GM23248 (cell line): ENCODE measurements around the gene NTRK2.

Experiments used
- EZH2 ChIP-seq: fragments of 200-600 bp; sonication (generic); IDR thresholded peaks from 2 replicates; pipeline ENCODE4 v1.6.1; 2018; ENCODE audit warnings: antibody characterized with exemption, mild to moderate bottlenecking; ENCODE audit not compliant: insufficient read depth, poor library complexity, severe bottlenecking
- EZH2phosphoT487 ChIP-seq: fragments of 200-600 bp; sonication (generic); IDR thresholded peaks from 2 replicates; pipeline ENCODE4 v1.6.1; 2018; ENCODE audit warnings: antibody characterized with exemption, moderate library complexity, mild to moderate bottlenecking, low read depth; ENCODE audit not compliant: insufficient read depth

DNA sequence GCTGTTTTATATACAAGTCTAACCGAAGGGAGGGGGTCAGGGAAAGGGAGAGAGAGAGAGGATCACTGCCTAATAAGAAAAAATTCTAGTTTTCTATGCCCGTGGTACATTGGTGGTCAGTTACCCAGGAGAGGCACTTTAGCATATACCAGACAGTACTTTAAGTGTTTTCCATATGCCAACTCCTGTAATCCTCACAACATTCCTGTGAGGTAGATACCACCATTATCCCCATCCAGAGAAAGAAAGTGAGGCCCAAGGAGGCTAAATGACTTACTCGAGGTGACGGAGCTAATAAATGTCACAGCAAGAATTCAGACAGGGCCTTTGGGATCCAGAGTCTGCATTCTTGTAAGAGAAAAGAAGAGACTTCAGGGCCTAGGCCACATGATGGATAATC lies 161.8 kb downstream of the NTRK2 start:
- no peak for TF ChIP-seq EZH2
- TF ChIP-seq EZH2phosphoT487 = no peak
